CD14-positive monocyte (primary cell): ENCODE measurements around the gene ZC3H13. TPM values are rescaled to one million over a fixed set of nuclear protein-coding genes. Genes with fewer than 3 reads are reported as not detected.
A peak's percentile ranks its signal among the peaks of the same experiment; 100 is the strongest.

Source experiments
- DNase-seq, 3 donors: peaks; one replicate each; pipeline ENCODE4 v3.0.0-alpha.2; 2011 to 2022
- H2AFZ ChIP-seq: 2 replicates; pipeline ENCODE4 v1.6.0; 2012; ENCODE audit warnings: mild to moderate bottlenecking, low read depth, low read length, inconsistent platforms; ENCODE audit not compliant: insufficient read depth, poor library complexity, severe bottlenecking
- H3K27ac ChIP-seq, 2 donors: 1 replicate in 1 of 2; 2 replicates in 1 of 2; pipeline ENCODE4 v1.5.1; 2012 to 2013; ENCODE audit warnings: low read length in 2 of 2, control low read depth in 1 of 2, inconsistent platforms in 1 of 2, low read depth in 1 of 2, mild to moderate bottlenecking in 1 of 2
- H3K27me3 ChIP-seq, 2 donors: one replicate each; pipeline versions ENCODE4 v1.6.0 to v1.6.1; 2011 to 2013; ENCODE audit warnings: low read length in 2 of 2; ENCODE audit not compliant: control insufficient read depth in 2 of 2, insufficient read depth in 2 of 2
- H3K36me3 ChIP-seq, 2 donors: replicated peaks in 1 of 2; 1 replicate in 1 of 2; 2 replicates in 1 of 2; pipeline versions ENCODE4 v1.5.1 to v1.6.1; 2012 to 2013; ENCODE audit warnings: low read length in 2 of 2, control low read depth in 1 of 2, inconsistent platforms in 1 of 2, mild to moderate bottlenecking in 1 of 2; ENCODE audit not compliant: insufficient read depth in 2 of 2, control insufficient read depth in 1 of 2
- H3K4me1 ChIP-seq, 2 donors: 1 replicate in 1 of 2; 2 replicates in 1 of 2; pipeline versions ENCODE4 v1.5.1 to v1.6.1; 2012 to 2013; ENCODE audit warnings: low read length in 2 of 2, control low read depth in 1 of 2, inconsistent platforms in 1 of 2, mild to moderate bottlenecking in 1 of 2, moderate library complexity in 1 of 2; ENCODE audit not compliant: insufficient read depth in 2 of 2, control insufficient read depth in 1 of 2
- H3K4me2 ChIP-seq: replicated peaks from 2 replicates; pipeline ENCODE3; 2012; ENCODE audit warnings: low read length, moderate library complexity, mild to moderate bottlenecking; ENCODE audit not compliant: poor library complexity, severe bottlenecking; ENCODE audit errors: extremely low read depth
- H3K4me3 ChIP-seq, 3 experiments: fragments of 200-600 bp in 1 of 3; sonication (generic) in 1 of 3; replicated peaks in 1 of 3; 1 replicate in 2 of 3; 2 replicates in 1 of 3; pipeline ENCODE4 v1.5.1; 2011 to 2013; ENCODE audit warnings: low read length in 3 of 3, mild to moderate bottlenecking in 3 of 3, control low read depth in 2 of 3, low read depth in 2 of 3, inconsistent platforms in 1 of 3, moderate library complexity in 1 of 3
- H3K79me2 ChIP-seq: 2 replicates; pipeline ENCODE4 v1.6.0; 2012; ENCODE audit warnings: mild to moderate bottlenecking, control low read depth, inconsistent platforms, low read length, moderate library complexity; ENCODE audit not compliant: insufficient read depth
- H3K9ac ChIP-seq: 2 replicates; pipeline ENCODE4 v1.6.0; 2017; ENCODE audit warnings: low read length, mild to moderate bottlenecking; ENCODE audit not compliant: insufficient read depth, poor library complexity, severe bottlenecking
- H3K9me3 ChIP-seq, 2 donors: replicated peaks in 1 of 2; 1 replicate in 1 of 2; 2 replicates in 1 of 2; pipeline versions ENCODE4 v1.5.1 to v1.6.1; 2012 to 2013; ENCODE audit warnings: low read length in 2 of 2, control low read depth in 1 of 2; ENCODE audit not compliant: control insufficient read depth in 1 of 2, insufficient read depth in 1 of 2
- H4K20me1 ChIP-seq: 2 replicates; pipeline ENCODE4 v1.6.0; 2012; ENCODE audit warnings: mild to moderate bottlenecking, low read length, control low read depth, moderate library complexity; ENCODE audit not compliant: insufficient read depth
- H3K27ac Mint-ChIP-seq, 7 donors: one replicate each; pipeline ENCODE4 v1.8.0; 2020; ENCODE audit warnings: mild to moderate bottlenecking in 7 of 7, mixed read lengths in 7 of 7, moderate library complexity in 6 of 7, inconsistent platforms in 2 of 7
- H3K27me3 Mint-ChIP-seq, 3 donors: one replicate each; pipeline ENCODE4 v1.8.0; 2021 to 2022; ENCODE audit warnings: low read depth in 3 of 3, mild to moderate bottlenecking in 3 of 3, mixed read lengths in 3 of 3, moderate library complexity in 3 of 3, inconsistent platforms in 1 of 3
- H3K36me3 Mint-ChIP-seq, 2 donors: one replicate each; pipeline ENCODE4 v1.8.0; 2020; ENCODE audit warnings: mixed read lengths in 2 of 2, inconsistent platforms in 1 of 2, mild to moderate bottlenecking in 1 of 2
- H3K4me1 Mint-ChIP-seq: one replicate; pipeline ENCODE4 v1.8.0; 2020; ENCODE audit warnings: mild to moderate bottlenecking, mixed read lengths
- H3K4me3 Mint-ChIP-seq, 2 donors: one replicate each; pipeline ENCODE4 v1.8.0; 2020; ENCODE audit warnings: mild to moderate bottlenecking in 2 of 2, mixed read lengths in 2 of 2, moderate library complexity in 1 of 2
- H3K9me3 Mint-ChIP-seq, 7 donors: one replicate each; pipeline ENCODE4 v1.8.0; 2020 to 2022; ENCODE audit warnings: mixed read lengths in 7 of 7, mild to moderate bottlenecking in 6 of 7, moderate library complexity in 6 of 7, inconsistent platforms in 2 of 7
- WGBS: methylation state at CpG from one replicate; pipeline ENCODE4 v1.1.5; 2013; ENCODE audit warnings: missing lambda C conversion rate; ENCODE audit not compliant: insufficient coverage; 5-methylcytosine and 5-hydroxymethylcytosine counted together
- intact Hi-C, 2 donors: fragments of 100-400 bp; cut with micrococcal nuclease; formaldehyde crosslinking; loops; one replicate each; pipeline versions ENCODE4 v1.15.0 to v1.15.1; 2023
- polyA plus RNA-seq, 3 donors: library from polyadenylated mRNA; depleted of rRNA in 1 of 3; unstranded in 2 of 3; stranded (reverse) in 1 of 3; fragments of 300-500 nt in 2 of 3; fragments of >200 nt in 1 of 3; fragmentation: Illumina TruSeq in 2 of 3; gene quantifications; 1 replicate in 2 of 3; 2 replicates in 1 of 3; pipeline ENCODE4 v1.2.3, GENCODE V29; 2012 to 2021
- TF ChIP-seq, protein P1 (sequence below): fragments of 200-600 bp; IDR thresholded peaks from one replicate; pipeline ENCODE4 v1.8.0; 2022; ENCODE audit warnings: antibody characterized with exemption, mild to moderate bottlenecking

ZC3H13 gene
- polyA plus RNA-seq, 3 donors: 5.3 to 22.2 (median 9.7) TPM

DNA sequence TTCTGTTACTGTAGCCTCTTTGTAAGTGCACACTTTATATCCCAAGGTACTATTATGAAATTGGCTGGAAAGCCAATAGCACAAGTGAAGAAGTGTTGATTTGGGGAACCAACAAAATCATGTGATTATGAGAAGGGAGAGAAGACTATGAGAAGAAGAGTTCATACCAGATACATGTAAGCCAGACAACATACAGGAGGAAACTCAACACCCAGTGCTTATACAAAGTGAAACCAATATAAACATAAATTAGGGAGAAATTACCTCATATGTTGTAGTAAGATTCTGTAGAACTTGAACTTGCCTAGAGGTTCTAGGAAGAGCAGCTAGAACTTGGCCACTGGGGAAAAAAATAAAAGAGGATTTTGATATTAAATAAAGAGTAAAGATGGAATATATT, 34.9 kb upstream of the ZC3H13 start:
- Mint-ChIP-seq H3K9me3 (no peaks in the 10 kb centered on the region), H3K27me3 (peaks cover 0 to 6% (median 2%) of the 10 kb centered on the region in 3 donors)
- H3K79me2 ChIP-seq: no peaks in the 10 kb centered on the region

DNA sequence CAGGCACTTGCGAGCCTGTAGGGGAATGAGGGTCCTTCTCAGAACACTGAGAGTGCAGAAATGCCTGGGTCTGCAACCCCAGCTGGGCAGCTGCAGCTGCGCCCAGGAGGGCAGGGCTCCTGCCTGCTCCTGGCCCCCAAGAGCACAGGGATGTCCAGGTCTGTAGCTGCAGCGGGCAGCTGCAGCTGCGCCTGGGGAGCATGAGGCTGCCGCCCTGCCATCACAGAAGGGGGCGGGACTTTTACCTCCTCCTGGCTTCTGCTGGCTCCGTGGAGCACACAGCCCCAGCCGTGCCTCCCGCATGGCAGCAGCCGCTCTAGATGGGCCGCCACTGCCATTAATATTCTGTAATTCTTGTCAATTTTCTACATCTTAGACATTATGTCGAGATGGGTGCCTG, 34.4 kb upstream of the ZC3H13 start:
- peaks cover 0 to 6% (median 2%) of the 10 kb centered on the region in 3 donors for H3K27me3 Mint-ChIP-seq
- Histone ChIP-seq H3K9me3 (no peaks in the 10 kb centered on the region), H3K27ac (no peak overlapping the region), H2AFZ (no peak overlapping the region), H3K27me3 (no peaks in the 10 kb centered on the region), H4K20me1 (no peaks in the 10 kb centered on the region), H3K79me2 (no peaks in the 10 kb centered on the region), H3K9ac (no peak overlapping the region), H3K4me2 (no peak overlapping the region), H3K4me3 (no peak overlapping the region), H3K4me1 (no peaks in the 10 kb centered on the region), H3K36me3 (no peaks in the 10 kb centered on the region)
- 100% methylated on average over 6 of the region's 12 CpGs for WGBS
- peaks cover 7% of the 10 kb centered on the region for H3K4me1 Mint-ChIP-seq
- H3K9me3 Mint-ChIP-seq: no peaks in the 10 kb centered on the region
- no peak for DNase-seq
- no peak overlapping the region for H3K27ac Mint-ChIP-seq
- no peak overlapping the region for H3K4me3 Mint-ChIP-seq
- H3K36me3 Mint-ChIP-seq: no peaks in the 10 kb centered on the region
- intact Hi-C loops: no loop called here
- TF ChIP-seq, protein P1, sequence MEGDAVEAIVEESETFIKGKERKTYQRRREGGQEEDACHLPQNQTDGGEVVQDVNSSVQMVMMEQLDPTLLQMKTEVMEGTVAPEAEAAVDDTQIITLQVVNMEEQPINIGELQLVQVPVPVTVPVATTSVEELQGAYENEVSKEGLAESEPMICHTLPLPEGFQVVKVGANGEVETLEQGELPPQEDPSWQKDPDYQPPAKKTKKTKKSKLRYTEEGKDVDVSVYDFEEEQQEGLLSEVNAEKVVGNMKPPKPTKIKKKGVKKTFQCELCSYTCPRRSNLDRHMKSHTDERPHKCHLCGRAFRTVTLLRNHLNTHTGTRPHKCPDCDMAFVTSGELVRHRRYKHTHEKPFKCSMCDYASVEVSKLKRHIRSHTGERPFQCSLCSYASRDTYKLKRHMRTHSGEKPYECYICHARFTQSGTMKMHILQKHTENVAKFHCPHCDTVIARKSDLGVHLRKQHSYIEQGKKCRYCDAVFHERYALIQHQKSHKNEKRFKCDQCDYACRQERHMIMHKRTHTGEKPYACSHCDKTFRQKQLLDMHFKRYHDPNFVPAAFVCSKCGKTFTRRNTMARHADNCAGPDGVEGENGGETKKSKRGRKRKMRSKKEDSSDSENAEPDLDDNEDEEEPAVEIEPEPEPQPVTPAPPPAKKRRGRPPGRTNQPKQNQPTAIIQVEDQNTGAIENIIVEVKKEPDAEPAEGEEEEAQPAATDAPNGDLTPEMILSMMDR: no peak

More for the DNA sequence above, 34.9 kb upstream of the ZC3H13 start:
- H2AFZ ChIP-seq: no peak overlapping the region
- Mint-ChIP-seq H3K36me3 (no peaks in the 10 kb centered on the region), H3K4me3 (no peak overlapping the region), H3K27ac (no peak overlapping the region), H3K4me1 (peaks cover 7% of the 10 kb centered on the region)
- H4K20me1 ChIP-seq: no peaks in the 10 kb centered on the region
- intact Hi-C loops: no loop called here
- H3K36me3 ChIP-seq: no peaks in the 10 kb centered on the region
- H3K4me3 ChIP-seq: no peak overlapping the region
- no peak overlapping the region for H3K27ac ChIP-seq
- DNase-seq: peak in 2 of 3 donors; percentile 2 to 20
- H3K9ac ChIP-seq: no peak overlapping the region
- no peaks in the 10 kb centered on the region for H3K4me1 ChIP-seq
- TF ChIP-seq, protein P1: no peak
- no peaks in the 10 kb centered on the region for H3K27me3 ChIP-seq
- no peaks in the 10 kb centered on the region for H3K9me3 ChIP-seq
- no peak overlapping the region for H3K4me2 ChIP-seq
